Mesendoderm (in vitro differentiated cells): ENCODE measurements around the gene UBE2G1.
"Not testable (repeated sequence)": the region's sequence is repeated elsewhere in the genome, so short reads cannot be mapped to it uniquely, and the experiment has no call there.

ENCODE experiments used
- DNase-seq: peaks from one replicate; pipeline ENCODE4 v3.0.0; 2013
- H2AK5ac ChIP-seq: 2 replicates; pipeline ENCODE4 v1.6.1; 2013; ENCODE audit warnings: low read length, inconsistent platforms
- H2BK120ac ChIP-seq: 2 replicates; pipeline ENCODE4 v1.6.1; 2013; ENCODE audit warnings: low read depth, mild to moderate bottlenecking, low read length, moderate library complexity, mixed read lengths
- H2BK15ac ChIP-seq: replicated peaks from 2 replicates; pipeline ENCODE4 v1.6.1; 2013; ENCODE audit warnings: low read depth, mild to moderate bottlenecking, moderate library complexity
- H2BK5ac ChIP-seq: 2 replicates; pipeline ENCODE4 v1.6.1; 2013; ENCODE audit warnings: low read length, inconsistent platforms
- H3K18ac ChIP-seq: 2 replicates; pipeline ENCODE4 v1.6.1; 2013; ENCODE audit warnings: mild to moderate bottlenecking, low read length, mixed read lengths
- H3K23ac ChIP-seq: one replicate; pipeline ENCODE4 v1.6.1; 2013; ENCODE audit warnings: low read length
- H3K27ac ChIP-seq: 2 replicates; pipeline ENCODE4 v1.5.1; 2013; ENCODE audit warnings: low read depth, mild to moderate bottlenecking, inconsistent platforms, low read length, moderate library complexity
- H3K27me3 ChIP-seq: 2 replicates; pipeline ENCODE4 v1.6.1; 2013; ENCODE audit warnings: low read length, control low read depth, mild to moderate bottlenecking, inconsistent platforms; ENCODE audit not compliant: insufficient read depth, poor library complexity
- H3K36me3 ChIP-seq: 2 replicates; pipeline ENCODE4 v1.6.1; 2013; ENCODE audit warnings: low read length, inconsistent platforms; ENCODE audit not compliant: control insufficient read depth, insufficient read depth
- H3K4ac ChIP-seq: one replicate; pipeline ENCODE4 v1.6.1; 2013; ENCODE audit warnings: low read depth, mild to moderate bottlenecking, low read length, moderate library complexity
- H3K4me1 ChIP-seq: 2 replicates; pipeline ENCODE4 v1.6.1; 2013; ENCODE audit warnings: low read depth, low read length, inconsistent platforms; ENCODE audit not compliant: control insufficient read depth
- H3K4me2 ChIP-seq: 2 replicates; pipeline ENCODE4 v1.6.1; 2013; ENCODE audit warnings: low read length
- H3K4me3 ChIP-seq: 2 replicates; pipeline ENCODE4 v1.5.1; 2013; ENCODE audit warnings: mild to moderate bottlenecking, low read length
- H3K56ac ChIP-seq: one replicate; pipeline ENCODE4 v1.6.1; 2013; ENCODE audit warnings: low read length
- H3K79me1 ChIP-seq: 2 replicates; pipeline ENCODE4 v1.6.1; 2013; ENCODE audit warnings: low read length, inconsistent platforms
- H3K79me2 ChIP-seq: 2 replicates; pipeline ENCODE4 v1.6.1; 2013; ENCODE audit warnings: mild to moderate bottlenecking, low read length; ENCODE audit not compliant: control insufficient read depth, insufficient read depth
- H3K9ac ChIP-seq: 2 replicates; pipeline ENCODE4 v1.6.1; 2013; ENCODE audit warnings: low read length, inconsistent platforms
- H4K5ac ChIP-seq: one replicate; pipeline ENCODE4 v1.6.1; 2013; ENCODE audit warnings: low read length
- H4K8ac ChIP-seq: one replicate; pipeline ENCODE4 v1.6.1; 2013; ENCODE audit warnings: low read depth, mild to moderate bottlenecking, control low read depth, low read length, moderate library complexity
- WGBS: extraction: QIAGEN DNeasy Blood & Tissue Kit; methylation state at CpG from one replicate; pipeline ENCODE4 v1.1.7; 2013; ENCODE audit warnings: low lambda C conversion rate, missing lambda C conversion rate; ENCODE audit not compliant: insufficient coverage; ENCODE audit errors: extremely low coverage; 5-methylcytosine and 5-hydroxymethylcytosine counted together

UBE2G1 gene

DNA sequence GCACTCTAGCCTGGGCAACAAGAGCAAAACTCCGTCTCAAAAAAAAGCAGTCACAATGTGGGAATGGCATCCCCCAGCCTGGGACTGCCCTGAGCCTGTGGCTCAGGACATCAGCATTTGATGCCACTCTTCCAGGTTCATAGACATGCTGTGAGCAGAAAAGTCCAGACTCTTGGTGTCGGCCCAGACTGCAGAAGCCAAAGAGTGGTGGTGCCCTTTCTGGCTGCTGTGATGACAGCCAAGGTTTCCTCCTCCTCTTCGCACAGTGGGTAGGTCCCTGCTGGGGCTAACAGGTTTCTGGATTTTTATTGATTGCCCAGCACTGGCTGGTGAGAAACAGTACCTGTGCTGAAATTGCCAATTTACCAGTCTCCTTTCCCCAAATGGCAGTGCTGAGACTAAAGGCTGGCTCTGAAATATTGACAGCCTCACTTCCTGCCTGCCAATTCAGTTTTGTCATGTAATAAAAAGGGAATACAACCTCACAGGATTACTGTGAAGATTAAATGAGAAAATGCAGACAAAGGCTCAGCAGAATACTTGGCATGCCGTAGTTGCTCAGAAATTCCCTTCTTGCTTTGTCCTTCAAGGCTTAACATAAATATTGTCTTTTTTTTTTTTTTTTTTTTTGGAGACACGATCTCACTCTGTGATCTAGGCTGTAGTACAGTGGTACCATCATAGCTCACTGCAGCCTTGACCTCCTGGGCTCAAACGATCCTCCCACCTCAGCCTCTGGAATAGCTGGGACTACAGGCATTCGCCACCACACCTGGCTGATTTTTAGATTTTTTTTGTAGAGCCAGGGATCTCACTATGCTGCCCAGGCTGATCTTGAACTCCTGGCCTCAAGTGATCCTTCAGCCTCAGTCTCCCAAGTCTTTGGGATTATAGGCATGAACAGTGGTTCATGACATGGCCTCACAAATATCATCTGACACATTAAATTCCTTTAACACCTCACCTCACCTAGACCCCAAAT lies 15.5 kb upstream of the UBE2G1 start:
- H2BK15ac ChIP-seq, result no peak overlapping the region
- no peak overlapping the region for H2BK120ac ChIP-seq
- H3K36me3 ChIP-seq, result no peaks in the 10 kb centered on the region
- no peak overlapping the region for H3K27ac ChIP-seq
- no peak overlapping the region for H3K4ac ChIP-seq
- H3K56ac ChIP-seq, result no peak overlapping the region
- no peaks in the 10 kb centered on the region for H3K79me1 ChIP-seq
- H3K4me1 ChIP-seq, result no peaks in the 10 kb centered on the region
- H4K5ac ChIP-seq, result no peak overlapping the region
- H3K27me3 ChIP-seq, result no peaks in the 10 kb centered on the region
- H4K8ac ChIP-seq, result no peak overlapping the region
- H3K23ac ChIP-seq, result no peak overlapping the region
- DNase-seq, result no peak
- no CpG with 5 or more reads among the region's 7 CpGs for WGBS
- H3K18ac ChIP-seq, result no peak overlapping the region
- H3K4me3 ChIP-seq, result no peak overlapping the region
- H2BK5ac ChIP-seq, result no peak overlapping the region
- H3K4me2 ChIP-seq, result no peak overlapping the region
- no peak overlapping the region for H3K9ac ChIP-seq
- H3K79me2 ChIP-seq, result no peaks in the 10 kb centered on the region
- H2AK5ac ChIP-seq, result no peak overlapping the region

DNA sequence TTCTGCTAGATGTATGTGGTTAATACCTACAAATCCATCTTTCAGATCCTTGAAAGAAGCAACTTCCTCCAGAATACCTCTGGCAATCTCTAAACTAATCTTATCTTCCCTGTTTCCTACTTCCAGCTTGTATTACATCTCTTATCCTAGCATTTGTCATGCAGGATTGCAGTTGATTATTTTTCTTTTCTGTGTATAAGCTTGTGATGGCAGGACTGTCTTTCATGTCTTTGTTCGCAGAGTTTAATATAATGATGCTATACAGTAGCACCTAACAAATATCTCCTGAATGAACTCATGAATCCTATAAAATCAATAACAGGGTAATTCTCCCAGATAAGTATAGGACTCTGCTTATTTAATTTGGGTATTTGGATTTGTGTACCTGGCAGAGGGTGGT lies 12.2 kb upstream of the UBE2G1 start:
- Histone ChIP-seq H2BK5ac (no peak overlapping the region), H3K27me3 (no peaks in the 10 kb centered on the region), H3K18ac (no peak overlapping the region), H3K4me1 (no peaks in the 10 kb centered on the region), H3K9ac (no peak overlapping the region), H3K36me3 (no peaks in the 10 kb centered on the region), H3K23ac (no peak overlapping the region), H4K5ac (no peak overlapping the region), H3K79me2 (no peaks in the 10 kb centered on the region), H3K56ac (no peak overlapping the region), H2BK15ac (no peak overlapping the region), H4K8ac (no peak overlapping the region), H3K4me2 (no peak overlapping the region), H3K4me3 (no peak overlapping the region), H3K79me1 (no peaks in the 10 kb centered on the region), H3K27ac (no peak overlapping the region), H2AK5ac (no peak overlapping the region), H2BK120ac (no peak overlapping the region), H3K4ac (no peak overlapping the region)
- DNase-seq, result no peak
- no CpG with 5 or more reads among the region's 1 CpG for WGBS

DNA sequence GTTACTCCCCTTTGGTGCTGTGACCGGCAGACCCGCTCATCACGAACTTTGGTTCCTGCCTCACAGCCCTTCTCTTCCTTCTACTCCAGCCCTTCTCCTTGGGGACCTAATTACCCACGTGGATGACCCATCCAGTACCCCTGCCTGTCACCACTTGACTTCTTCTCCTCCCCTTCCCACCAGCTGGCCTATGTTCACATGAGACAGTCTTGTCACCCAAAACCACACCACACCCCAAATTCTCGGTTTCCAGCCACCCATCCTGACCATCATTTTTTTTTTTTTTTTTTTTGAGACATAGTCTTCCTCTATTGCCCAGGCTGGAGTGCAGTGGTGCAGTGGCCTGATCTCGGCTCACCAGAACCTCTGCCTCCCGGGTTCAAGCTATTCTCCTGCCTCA lies 10.8 kb upstream of the UBE2G1 start:
- WGBS, result no CpG with 5 or more reads among the region's 7 CpGs
- H3K4me3 ChIP-seq, H2AK5ac ChIP-seq, DNase-seq, H2BK120ac ChIP-seq, H4K5ac ChIP-seq, H3K27me3 ChIP-seq, H2BK5ac ChIP-seq, H3K36me3 ChIP-seq, H3K79me1 ChIP-seq, H3K9ac ChIP-seq, H3K79me2 ChIP-seq, H2BK15ac ChIP-seq, H3K56ac ChIP-seq, H4K8ac ChIP-seq, H3K4ac ChIP-seq, H3K4me1 ChIP-seq, H3K4me2 ChIP-seq, H3K18ac ChIP-seq, H3K27ac ChIP-seq, H3K23ac ChIP-seq: not testable (repeated sequence)

- not testable (repeated sequence) for H3K18ac ChIP-seq, H3K4me3 ChIP-seq, H2BK5ac ChIP-seq, H3K4me2 ChIP-seq, H3K56ac ChIP-seq, H3K79me2 ChIP-seq, H3K9ac ChIP-seq, H4K5ac ChIP-seq, H3K36me3 ChIP-seq, H3K27me3 ChIP-seq, DNase-seq, H3K79me1 ChIP-seq, H3K4ac ChIP-seq, H2AK5ac ChIP-seq, H4K8ac ChIP-seq, H2BK120ac ChIP-seq, H2BK15ac ChIP-seq, H3K4me1 ChIP-seq, H3K23ac ChIP-seq, H3K27ac ChIP-seq
- no CpG with 5 or more reads among the region's 14 CpGs for WGBS
Observed at GRCh38 chr17:4375796-4376440, 9.4 kb upstream of the UBE2G1 start.

- no peak for DNase-seq
- Histone ChIP-seq H2AK5ac (no peak overlapping the region), H3K27ac (no peak overlapping the region), H3K79me2 (no peaks in the 10 kb centered on the region), H4K5ac (no peak overlapping the region), H3K79me1 (no peaks in the 10 kb centered on the region), H3K4me2 (no peak overlapping the region), H3K36me3 (no peaks in the 10 kb centered on the region), H3K9ac (no peak overlapping the region), H3K56ac (no peak overlapping the region), H4K8ac (no peak overlapping the region), H3K27me3 (no peaks in the 10 kb centered on the region), H3K23ac (no peak overlapping the region), H3K4me1 (no peaks in the 10 kb centered on the region), H2BK120ac (no peak overlapping the region), H3K4me3 (no peak overlapping the region), H2BK15ac (no peak overlapping the region), H2BK5ac (no peak overlapping the region), H3K18ac (no peak overlapping the region), H3K4ac (no peak overlapping the region)
- no CpG with 5 or more reads among the region's 7 CpGs for WGBS
Observed at GRCh38 chr17:4375039-4375748, 8.7 kb upstream of the UBE2G1 start.
